Stimulated activated CD4-positive, alpha-beta T cell treated with anti-CD3 and anti-CD28 coated beads, Interleukin-4, amount 100 ng/mL, for 4 hours (primary cell): ENCODE measurements around the gene COPS7A.
A peak's percentile ranks its signal among the peaks of the same experiment; 100 is the strongest.

Experiments
- DNase-seq, 2 experiments: peaks; one replicate each; pipeline ENCODE4 v3.0.0-alpha.2; 2020

The COPS7A gene, protein sequence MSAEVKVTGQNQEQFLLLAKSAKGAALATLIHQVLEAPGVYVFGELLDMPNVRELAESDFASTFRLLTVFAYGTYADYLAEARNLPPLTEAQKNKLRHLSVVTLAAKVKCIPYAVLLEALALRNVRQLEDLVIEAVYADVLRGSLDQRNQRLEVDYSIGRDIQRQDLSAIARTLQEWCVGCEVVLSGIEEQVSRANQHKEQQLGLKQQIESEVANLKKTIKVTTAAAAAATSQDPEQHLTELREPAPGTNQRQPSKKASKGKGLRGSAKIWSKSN

DNA sequence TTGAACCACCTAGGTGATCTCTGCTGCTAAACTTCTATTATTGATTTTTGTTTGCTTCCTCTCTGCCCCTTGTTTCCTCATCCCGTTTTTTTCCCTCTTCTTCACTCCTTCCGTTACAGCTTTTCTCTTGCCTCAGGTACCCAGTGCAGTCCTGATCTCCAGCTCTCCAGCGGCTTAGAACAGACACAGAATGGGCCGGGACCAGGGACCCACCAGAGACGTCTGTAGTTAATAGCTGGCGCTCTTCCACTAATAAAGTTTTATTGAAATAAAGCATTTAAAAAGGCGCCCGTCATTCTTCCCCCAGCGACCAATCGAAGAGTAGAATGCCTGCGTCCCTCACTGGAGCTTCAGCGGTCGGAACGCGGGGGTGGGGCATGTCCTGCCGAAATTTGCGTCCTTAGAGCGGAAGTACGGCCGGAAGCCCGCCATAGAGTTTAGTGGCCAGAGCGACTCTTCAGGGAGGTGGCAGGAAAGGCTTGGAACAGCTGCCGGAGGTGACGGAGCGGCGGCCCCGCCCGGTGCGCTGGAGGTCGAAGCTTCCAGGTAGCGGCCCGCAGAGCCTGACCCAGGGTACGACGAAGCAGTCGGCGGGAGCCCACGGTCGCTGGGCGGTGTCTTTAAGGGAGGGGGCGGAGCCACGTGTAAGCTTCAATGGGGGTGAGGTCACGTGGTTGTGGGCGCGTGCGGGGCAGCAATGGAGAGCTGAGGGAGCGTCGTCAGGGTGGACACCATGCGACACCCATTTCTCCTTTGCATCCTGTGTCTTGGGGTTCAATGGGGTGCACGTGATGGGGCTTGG, at the start of gene COPS7A:
TSS of gene COPS7A (plus strand) at position 440 of the 802 bp plus-strand sequence. CDS start 611 bp downstream, outside the sequence.
- DNase-seq = peak; percentile 89 to 91

DNA sequence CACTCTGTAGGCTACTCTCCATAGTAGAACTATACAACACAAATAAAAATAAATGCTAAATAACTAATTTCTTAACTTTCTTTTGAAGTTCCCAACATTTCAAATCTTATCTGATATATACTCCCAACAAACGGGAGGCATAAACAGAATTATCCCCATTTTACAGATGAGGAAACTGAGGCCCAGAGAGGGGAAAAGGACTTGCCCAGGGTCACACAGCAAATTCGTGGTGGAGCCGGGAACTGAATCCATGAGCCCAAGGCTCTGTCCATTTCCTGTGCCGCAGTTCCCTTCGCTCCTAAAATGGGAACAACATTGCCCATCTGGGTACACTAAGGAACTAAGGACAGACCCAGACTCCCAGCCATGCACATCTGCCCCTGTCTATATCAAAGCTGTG, 46.9 kb upstream of the COPS7A start:
- DNase-seq = no peak

DNA sequence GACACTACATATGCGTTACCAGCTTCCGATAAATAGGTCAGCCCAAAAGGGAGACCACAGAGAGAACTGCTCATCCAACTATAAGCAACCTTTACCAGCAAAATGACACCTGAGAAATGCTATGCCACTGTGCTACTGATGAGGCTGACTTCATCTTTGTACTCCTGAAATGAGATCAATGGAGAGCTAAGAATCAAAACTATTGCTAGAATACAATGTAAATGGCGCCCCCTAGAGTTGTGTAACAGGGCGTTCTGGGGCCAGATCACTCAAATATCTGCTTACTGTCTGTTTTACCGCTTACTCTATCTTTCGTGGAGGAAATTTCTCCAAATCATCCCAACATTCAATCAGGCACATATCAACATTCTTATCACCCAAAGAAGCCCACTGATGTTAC, 39.2 kb upstream of the COPS7A start:
- peak in 1 of 2 experiments; percentile 32 for DNase-seq

DNA sequence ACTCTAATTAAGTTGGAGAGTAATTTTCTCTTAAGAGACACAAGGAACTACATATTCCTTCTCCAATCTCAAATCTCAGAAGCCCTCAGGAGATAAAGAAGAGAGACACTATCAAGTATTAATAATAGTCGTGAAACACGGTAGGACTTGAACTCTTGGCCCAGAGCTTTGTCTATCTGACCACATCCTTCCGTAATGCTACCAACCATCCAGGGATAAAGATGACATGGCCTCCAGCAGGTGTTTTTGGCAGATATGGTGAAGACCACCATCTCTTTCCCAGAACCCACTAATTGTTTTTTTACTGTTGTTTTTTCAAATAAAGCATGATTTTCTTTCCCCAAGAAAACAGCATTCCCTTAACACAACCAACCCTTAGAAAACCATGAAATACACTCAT, 38.0 kb upstream of the COPS7A start:
- no peak for DNase-seq

DNA sequence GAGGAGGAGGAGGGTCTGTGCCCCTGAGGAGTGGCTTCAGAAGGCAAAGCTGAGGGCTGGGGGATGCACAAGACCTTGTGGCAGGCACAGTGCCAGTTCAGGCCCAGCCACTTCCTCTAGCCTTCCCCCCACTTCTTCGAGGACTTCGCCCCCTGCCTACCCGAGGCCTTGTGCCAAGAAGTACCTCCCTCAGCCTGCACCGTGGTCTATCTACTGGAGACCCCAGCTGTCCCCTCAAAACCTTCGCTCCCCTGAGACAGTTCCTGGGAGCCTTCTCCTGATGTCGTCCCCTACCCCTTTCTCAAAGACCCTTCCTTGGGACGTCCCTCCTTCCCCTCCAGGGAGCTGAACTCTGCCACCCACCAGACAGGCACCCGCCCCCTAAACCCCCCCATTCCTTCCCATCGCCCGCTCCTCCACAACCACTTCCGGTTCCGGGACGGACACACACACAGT, 35.3 kb upstream of the COPS7A start:
- peak in 1 of 2 experiments; percentile 35 for DNase-seq

DNA sequence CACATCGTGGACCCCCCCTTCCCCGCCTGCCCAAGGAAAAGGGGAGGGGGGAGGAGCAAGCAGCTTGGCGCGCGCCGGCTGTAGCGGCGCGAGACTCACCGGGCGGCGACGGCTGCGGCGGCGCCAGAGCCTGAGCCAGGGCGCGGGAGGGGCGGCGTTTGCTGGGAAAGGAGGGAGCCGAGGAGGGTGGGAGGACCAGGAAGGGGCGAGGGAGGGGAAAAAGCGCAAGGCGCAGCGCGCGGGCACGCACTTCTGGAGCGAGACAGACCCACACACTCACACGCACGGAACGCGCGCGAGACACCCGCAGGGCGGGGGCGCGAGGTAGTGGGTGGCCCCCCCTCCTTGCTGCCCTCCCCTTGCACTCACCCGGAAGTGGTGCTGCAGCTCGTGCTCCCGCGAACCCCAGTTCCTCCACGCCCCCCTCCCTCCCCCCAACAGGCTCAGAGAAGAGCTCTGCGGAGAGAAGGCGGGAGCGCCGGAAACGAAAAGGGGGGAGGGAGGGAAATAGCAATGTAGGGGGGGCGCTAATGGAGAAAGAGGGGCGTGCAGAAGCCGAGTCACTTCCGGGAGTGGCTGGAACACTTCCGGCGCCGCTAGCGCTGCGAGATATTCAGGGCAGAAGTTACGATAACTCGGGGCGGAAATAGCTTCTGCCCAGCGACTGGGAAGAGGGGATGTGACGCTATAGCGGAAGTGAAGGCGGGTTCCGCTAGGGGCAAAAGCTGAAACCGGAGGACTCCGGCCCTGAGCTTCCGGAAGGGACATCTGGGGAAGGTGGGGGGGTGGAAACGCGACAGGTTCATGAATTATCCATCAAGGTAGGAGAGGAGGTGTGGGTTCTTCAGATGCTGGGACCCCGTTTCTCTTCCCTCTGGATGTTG, 34.6 kb upstream of the COPS7A start, which contains the start of gene ZNF384:
TSS of gene ZNF384 (minus strand) at position 377 of the 884 bp plus-strand sequence. CDS start 9,855 bp downstream, outside the sequence.
- peak; percentile 85 to 96 for DNase-seq

DNA sequence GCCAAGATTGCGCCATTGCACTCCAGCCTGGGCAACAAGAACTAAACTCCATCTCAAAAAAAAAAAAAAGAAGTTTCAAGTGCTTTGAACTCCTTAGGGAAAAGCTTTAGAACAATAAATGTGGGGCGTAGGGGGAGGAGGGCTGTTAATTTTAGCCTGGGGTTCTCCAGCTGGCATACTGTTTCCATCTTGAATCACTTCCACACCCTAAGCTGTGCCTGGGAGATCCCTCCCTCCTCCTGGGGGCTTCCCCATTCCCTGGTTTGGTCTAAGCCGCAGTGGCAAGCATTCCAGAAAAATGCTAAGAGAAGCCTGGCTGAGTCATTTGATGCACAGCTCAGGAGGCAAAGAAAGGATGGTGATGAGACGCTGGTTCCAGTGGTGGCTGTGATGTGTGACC, 32.4 kb upstream of the COPS7A start:
- no peak for DNase-seq

DNA sequence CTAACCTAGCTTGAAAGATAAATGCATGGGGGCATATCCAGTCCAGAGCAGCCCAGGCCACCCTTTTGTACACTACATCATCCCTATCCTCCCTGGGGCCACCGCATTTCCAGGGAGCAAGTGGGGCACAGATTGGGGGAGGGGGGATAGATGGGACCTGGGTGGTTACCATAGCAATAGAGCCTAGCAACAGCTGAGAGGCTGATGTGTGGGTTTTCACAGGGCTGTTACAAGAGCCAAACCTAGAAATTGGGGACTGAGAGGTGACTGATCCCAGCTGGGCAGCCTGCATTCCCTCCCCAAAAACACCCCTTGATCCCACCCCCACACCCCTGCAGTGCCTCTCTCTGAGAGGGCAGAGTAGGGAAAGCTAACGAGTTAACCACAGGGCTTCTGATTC, 31.0 kb upstream of the COPS7A start:
- DNase-seq = no peak

DNA sequence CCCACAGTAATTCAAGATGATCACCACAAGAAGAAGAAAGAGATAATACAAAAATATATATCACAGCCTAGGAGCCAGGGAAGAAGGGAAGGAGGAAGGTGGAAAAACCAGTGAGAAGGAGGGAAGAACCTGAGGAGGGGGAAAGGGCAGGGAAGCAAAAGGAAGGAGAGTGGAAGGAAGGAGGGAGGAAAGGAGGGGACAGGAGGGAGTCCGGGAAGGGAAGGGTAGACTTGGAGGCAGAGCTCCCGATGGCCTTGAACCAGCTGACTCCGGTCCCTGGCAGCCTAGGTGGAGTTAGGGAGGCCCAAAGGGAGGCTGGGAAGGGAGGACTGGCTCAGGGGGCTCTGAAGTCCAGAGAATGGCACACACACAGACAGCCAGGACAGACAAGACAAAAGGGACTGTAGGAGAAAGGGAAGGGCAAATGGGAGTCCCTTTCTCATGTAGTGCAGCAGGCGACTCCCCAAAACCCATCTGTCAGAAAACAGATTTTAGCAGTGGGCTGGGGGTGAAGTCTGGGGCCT, 30.0 kb upstream of the COPS7A start:
- DNase-seq = no peak

DNA sequence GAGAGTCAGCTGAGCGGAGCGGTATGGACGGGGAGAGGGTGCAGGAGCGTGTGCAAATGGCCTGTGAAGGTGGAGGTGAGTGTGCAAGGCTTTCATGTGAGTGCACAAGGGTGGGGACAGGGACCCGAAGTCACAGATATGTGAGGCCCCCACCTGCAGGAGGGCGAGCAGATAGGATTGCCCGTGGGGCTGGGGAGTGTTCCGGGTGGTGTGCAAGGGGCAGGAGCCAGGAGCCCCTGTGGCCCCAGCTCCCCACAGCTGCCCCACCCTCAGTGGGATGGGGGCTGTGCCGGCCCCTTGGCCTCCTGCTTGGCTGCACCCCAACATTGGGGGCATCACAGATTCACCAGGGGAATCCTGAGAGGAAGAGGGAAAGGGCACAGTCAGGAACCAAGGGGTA, 29.1 kb upstream of the COPS7A start:
- no peak for DNase-seq

DNA sequence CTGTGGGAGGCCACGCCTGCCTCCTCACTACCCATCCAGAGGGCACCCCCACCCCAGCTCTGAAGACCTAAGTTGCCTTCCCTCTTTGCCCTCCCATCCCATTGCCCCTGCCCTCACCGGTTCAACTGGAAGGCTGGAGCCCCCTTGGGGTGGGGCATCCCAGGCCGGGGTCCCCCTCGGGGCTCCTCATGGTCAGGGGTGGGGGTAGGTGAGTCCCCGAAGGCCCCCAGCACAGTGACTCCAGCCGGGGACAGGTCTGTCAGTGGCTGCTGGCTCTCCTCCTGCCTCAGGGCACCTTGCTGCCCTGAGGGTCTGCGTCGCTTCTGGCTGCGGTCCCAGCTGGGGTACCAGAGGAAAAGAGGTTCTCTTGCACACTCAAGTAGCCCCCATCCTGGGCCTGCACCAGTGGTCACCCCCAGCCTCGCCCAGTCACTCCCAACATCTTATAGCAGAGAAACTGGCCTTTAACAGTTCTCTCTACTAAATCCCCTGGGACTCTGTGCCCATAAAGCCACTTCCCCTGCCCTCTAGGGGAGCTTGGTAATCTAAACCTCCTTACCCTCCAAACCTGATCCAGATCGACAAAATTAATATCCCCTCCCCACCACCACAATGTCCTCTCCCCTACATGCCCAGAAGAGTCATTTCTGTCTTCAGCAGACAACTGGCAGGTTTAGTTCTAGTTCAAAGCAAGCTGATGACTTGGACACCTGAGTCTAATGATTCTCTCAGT, 28.4 kb upstream of the COPS7A start:
- DNase-seq = no peak

DNA sequence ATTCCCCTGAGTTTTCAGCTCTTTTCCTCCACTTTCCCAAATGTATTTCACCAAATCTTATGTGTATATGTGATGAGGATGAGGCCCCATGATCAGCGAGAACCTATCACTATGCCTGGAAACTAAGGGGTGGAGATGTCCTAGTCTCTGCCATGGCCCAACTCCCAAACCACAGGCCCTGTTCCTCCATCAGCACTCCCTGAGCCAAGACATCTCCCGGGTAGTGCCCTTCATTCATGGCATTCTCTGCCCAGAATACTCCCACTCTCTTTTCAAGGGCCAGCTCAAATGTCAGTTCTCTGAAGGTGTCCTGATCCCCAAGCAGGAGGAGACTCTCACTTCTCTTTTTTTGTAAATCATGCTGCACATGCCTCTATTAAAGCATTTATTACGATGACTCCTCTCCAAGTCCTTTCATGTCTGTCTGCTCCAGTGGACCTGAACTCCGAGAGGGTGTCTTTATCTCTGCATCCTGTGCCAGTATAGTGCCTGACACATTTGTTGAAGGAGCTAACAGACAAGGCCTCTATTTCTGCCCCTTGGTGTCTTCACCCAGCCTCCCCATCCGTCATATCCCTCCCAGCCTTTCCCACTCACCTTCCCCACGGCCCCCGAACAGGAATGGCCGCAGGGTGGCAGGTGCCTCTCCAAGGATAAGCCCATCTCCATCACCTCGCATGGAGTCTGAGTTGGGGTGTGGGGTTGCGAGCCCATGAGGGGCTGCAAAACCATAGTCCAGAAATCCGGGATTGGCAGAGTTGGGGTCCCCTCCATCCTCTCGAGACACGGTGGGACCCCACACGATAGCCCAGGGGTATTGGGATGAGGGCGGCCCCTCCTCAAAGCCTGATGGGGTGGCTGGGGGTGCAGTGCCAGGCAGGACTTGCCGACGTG, 26.9 kb upstream of the COPS7A start:
- DNase-seq = no peak

DNA sequence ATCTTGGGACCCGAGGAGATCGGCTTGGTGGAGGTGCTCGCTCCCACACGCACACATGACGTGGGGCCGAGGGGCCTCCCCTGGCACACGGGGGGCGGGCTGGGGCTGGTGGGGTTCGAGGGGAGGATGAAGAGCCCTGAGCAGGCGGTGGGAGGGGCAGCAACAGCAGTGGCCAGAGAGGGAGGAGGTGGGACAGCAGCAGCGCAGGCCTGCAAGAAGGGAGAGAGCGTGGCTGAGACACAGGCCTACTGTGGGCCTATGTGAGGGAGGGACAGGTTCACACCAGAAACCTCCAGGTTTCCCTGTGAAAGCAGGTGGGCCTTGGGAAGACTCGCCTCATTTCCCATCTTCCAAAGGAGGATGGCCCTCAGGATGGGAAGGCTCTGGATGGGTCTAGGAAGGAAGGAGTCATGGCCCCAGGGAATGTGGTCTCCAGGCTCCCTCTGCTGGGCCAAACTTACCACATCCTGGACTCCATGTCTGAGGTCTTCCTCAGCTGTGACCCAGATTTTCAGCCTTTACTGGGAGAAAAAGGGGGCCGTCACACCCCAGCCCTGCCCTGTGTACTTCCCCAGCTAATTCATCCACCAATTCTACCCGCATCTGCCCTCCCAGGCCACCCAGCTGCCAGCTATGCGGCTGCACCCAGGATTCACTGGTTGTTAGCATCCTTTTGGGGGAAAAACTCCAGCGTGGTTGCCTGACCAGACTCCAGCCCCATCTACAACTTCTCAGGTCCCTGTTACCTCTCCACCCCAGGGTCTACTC, 26.1 kb upstream of the COPS7A start:
- DNase-seq = no peak

DNA sequence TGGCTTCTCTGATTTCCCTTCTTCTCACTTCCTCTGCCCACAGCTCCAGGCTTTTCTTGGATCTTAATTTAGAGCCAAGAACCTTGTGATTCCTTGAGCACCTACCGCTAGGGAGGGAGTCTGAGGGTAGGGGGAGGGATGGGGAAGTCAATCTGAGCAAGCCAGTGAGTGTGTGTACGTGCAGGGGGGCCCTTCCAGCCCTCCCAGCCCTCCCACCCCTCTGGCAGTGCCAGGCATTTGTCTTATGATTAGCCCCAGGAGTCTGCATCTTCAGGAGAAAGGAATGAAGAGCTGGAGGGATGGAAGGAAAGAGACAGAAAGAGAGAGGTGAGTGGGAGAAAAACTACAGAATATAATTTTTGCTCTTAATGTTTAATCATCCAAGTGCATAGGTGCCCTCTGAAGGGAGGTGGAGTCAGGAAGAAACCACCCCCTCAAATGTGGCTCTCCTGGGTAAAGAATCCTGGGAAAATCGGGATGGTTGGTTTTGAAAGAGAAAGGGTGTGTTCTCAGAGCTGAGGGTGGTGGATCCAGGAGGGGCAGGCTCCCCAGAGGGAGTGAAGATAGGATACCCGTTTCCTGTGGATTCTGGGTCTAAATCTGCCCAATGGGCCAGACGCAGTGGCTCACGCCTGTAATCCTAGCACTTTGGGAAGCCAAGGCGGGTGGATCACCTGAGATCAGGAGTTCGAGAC, 25.3 kb upstream of the COPS7A start:
- DNase-seq = no peak

DNA sequence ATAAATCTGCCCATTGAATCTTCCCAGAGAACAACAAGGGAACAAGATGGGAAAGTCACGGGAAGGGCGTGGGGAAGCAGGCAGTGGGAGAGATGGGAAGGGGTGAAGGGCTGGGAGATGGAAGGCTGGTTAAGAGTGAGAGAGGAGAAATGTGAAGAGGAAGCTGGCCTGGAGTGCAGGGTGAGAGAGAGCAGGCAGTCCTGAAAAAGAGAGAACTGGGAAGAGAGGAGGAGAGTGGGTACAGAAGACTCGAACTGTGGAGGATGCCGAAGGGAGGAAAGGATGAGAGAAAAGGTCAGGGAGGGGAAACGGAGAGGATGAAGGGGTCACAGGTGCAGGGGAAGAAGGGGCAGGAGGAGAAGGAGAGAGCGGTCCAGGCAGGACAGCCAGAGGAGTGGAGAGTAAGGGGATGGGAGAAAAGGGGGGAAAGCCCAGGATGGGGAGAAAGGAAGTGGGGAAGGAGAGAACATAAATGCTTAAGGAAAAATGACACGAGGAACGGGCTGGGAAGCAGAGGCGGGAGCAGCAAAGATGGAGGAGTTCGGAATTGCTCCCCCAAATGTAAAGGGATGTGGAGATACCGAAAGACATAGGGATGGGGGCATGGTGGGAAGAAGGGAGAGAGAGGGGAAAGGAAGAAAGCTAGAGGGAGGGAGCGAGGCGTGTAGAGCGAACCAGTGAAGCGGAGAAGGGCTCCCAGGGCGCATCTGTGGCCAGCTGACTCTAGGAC, 24.4 kb upstream of the COPS7A start:
- no peak for DNase-seq

DNA sequence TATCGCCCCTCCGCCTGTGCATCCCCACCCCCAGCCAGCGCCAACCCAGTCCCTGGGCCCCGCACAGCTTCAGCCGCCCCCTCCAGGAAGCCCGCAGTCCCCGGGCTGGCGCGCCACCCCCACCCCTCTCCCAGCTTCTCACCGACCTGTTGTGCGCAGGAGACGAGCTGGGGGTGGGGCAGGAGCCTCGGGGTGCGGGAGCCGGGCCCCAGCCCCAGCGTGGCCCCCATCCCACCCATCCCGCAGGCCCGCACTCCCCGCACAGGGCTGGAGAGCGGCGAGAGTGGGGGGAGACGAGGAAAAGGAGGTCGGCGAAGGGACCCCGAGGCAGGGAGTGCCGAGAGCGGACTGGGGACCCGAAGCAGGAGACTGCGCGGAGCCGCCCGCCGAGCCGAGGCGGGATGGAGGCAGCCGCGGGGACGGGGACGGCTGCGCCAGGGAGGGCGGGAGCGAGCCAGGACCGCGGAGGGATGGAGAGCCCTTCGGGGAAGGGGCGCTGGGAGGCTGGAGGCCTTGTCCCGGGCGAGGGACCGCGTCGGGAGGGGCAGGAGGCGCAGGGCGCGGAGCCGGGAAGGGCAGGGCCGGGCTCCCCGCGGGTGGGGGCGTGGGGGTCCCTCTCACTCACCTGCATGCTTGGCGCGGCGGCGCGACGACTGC, 23.7 kb upstream of the COPS7A start:
- DNase-seq = peak; percentile 10 to 22

DNA sequence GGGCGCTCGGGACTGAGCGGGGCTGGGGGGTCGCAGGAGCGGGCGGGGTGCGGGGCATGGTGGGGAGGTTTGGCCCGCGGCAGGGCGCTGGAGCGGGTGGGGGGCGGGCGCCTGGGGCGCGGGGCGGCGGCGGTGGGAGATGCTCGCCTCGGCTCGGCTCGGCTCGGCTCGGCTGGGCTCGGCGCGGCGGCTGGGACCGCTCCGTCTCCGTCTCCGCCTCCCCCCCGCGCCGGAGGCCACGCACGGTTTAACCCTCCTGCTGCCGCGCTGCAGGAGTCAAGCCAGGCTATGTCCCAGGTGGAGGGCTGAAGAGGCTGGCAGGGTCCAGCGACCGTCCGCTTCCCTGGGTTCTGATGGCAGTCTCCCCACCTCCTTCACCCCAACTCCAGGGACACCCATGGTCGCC, 23.2 kb upstream of the COPS7A start, which contains the start of gene PIANP:
TSS of gene PIANP (minus strand) at position 170 of the 406 bp plus-strand sequence. CDS start 2,754 bp downstream, outside the sequence.
- peak; percentile 41 to 58 for DNase-seq
